SH-SY5Y (cell line): ENCODE results near the gene SIK3.

Experiments
- GATA2 ChIP-seq: IDR thresholded peaks from 2 replicates; pipeline ENCODE4 v1.6.1; 2011; ENCODE audit warnings: mild to moderate bottlenecking, low read depth, low read length
- GATA3 ChIP-seq: IDR thresholded peaks from 2 replicates; pipeline ENCODE4 v1.6.1; 2011; ENCODE audit warnings: low read depth, mild to moderate bottlenecking, low read length, moderate library complexity

- TF ChIP-seq GATA3 (no peak), GATA2 (no peak)
Observed at GRCh38 chr11:116890193-116890592, 208.0 kb downstream of the SIK3 start.
